Heart left ventricle (tissue), 16 donors: Measurements from ENCODE around the gene TCERG1. TPM values are rescaled to one million over a fixed set of nuclear protein-coding genes. Genes with fewer than 3 reads are reported as not detected.

Experiments used
- ATAC-seq, 4 donors: fragments of 200-7000 bp; cut with Tn5 transposase; one replicate each; pipeline ENCODE4 v1.9.1; 2020 to 2022; ENCODE audit warnings: moderate library complexity in 4 of 4, mild to moderate bottlenecking in 3 of 4, moderate number of reproducible peaks in 1 of 4
- DNase-seq, 5 donors: peaks; one replicate each; pipeline ENCODE4 v3.0.0-alpha.2; 2020
- H3K27ac ChIP-seq, 12 donors: fragments of 200-600 bp; sonication (generic) in 4 of 12; one replicate each; pipeline versions ENCODE4 v1.5.0 to v1.8.0; 2016 to 2022; ENCODE audit warnings: mild to moderate bottlenecking in 2 of 12
- H3K27me3 ChIP-seq, 9 donors: fragments of 200-600 bp; sonication (generic) in 2 of 9; one replicate each; pipeline versions ENCODE4 v1.5.1 to v1.8.0; 2016 to 2022; ENCODE audit warnings: mild to moderate bottlenecking in 3 of 9
- H3K36me3 ChIP-seq, 9 donors: fragments of 200-600 bp; sonication (generic) in 2 of 9; one replicate each; pipeline versions ENCODE4 v1.5.0 to v1.8.0; 2018 to 2022; ENCODE audit warnings: mild to moderate bottlenecking in 2 of 9
- H3K4me1 ChIP-seq, 12 donors: fragments of 200-600 bp; sonication (generic) in 4 of 12; one replicate each; pipeline versions ENCODE4 v1.5.0 to v1.8.0; 2016 to 2022; ENCODE audit warnings: mild to moderate bottlenecking in 3 of 12
- H3K4me3 ChIP-seq, 12 donors: fragments of 200-600 bp; sonication (generic) in 4 of 12; one replicate each; pipeline versions ENCODE4 v1.5.0 to v1.8.0; 2017 to 2022; ENCODE audit warnings: mild to moderate bottlenecking in 9 of 12, moderate library complexity in 4 of 12
- H3K9me3 ChIP-seq, 12 donors: fragments of 200-600 bp; sonication (generic) in 4 of 12; one replicate each; pipeline versions ENCODE4 v1.5.0 to v1.8.0; 2016 to 2022; ENCODE audit warnings: mild to moderate bottlenecking in 1 of 12
- CTCF ChIP-seq, 12 donors: fragments of 200-600 bp; sonication (generic) in 4 of 12; IDR thresholded peaks; one replicate each; pipeline versions ENCODE4 v1.5.0 to v1.8.0; 2018 to 2022; ENCODE audit warnings: antibody characterized with exemption in 12 of 12, mild to moderate bottlenecking in 5 of 12
- POLR2A ChIP-seq, 2 donors: fragments of 450-650 bp; IDR thresholded peaks; one replicate each; pipeline ENCODE4 v1.6.1; 2017; ENCODE audit warnings: antibody characterized with exemption in 2 of 2, mild to moderate bottlenecking in 2 of 2, moderate library complexity in 2 of 2
- WGBS, 4 donors: extraction: QIAGEN DNeasy Blood & Tissue Kit in 2 of 4; methylation state at CpG; one replicate each; pipeline versions ENCODE4 v1.1.5 to v1.1.7; 2013 to 2018; 5-methylcytosine and 5-hydroxymethylcytosine counted together
- intact Hi-C, 10 donors: fragments of 100-400 bp; cut with DNase I; formaldehyde crosslinking; loops; one replicate each; pipeline versions ENCODE4 v1.11.1 to v1.14.2; 2022
- polyA plus RNA-seq, 2 donors: library from polyadenylated mRNA; stranded (reverse); fragments of 200-250 nt; gene quantifications; one replicate each; pipeline ENCODE4 v1.2.3, GENCODE V29; 2013
- total RNA-seq, 9 donors: library from RNA; depleted of rRNA in 2 of 9; stranded (reverse); fragments of >200 nt in 2 of 9; fragmentation: NEBNext Ultra II Directional in 3 of 9; extraction: Animal tissue kit (Norgen Biotek cat#: 25700) in 3 of 9; gene quantifications; one replicate each; pipeline versions ENCODE4 v1.1.0 to v1.2.4, GENCODE V29; 2016 to 2023
- donor health status: ischemic (EF 13 %, LVEDD 7.1; RV severe dilation, severe dysfunction).
- donor health status: healthy with polysubstance abuse.
- donor health status: DM: no; HTN: yes; CAD: no.
- donor health status: DM: no; HTN: no; CAD: no.
- donor health status: ischemic (EF 25% LVEDD 6.9; RV normal size, moderate dysfunction).
- donor health status: ischemic (EF 25% LVEDD 5.7; RV mildly dilated, moderate dysfunction).
- donor health status: healthy.
- donor health status: DM: yes; HTN: yes; CAD: no.
- donor health status: ischemic (EF 35%, LVEDD 5.7; RV mildly dilated, moderate dysfunction).
- donor health status: nonischemic (EF 11% LVEDD 7.7; RV severe dilation, severe dysfunction).
- donor health status: DM: yes; HTN: yes; CAD: no.
- donor health status: PGD.
- donor health status: ischemic (EF 29% LVEDD 5.4; RV normal size, mild dysfunction).
- donor health status: nonischemic (EF 23%, LVEDD 6.1; RV moderate dilation, normal function).

Gene TCERG1
- total and polyA plus RNA-seq, 11 donors = 13.8 to 28.7 (median 21.6) TPM

- H3K27me3 ChIP-seq = no peaks in the 10 kb centered on the region
- ATAC-seq (no peak), DNase-seq (no peak)
- 77 to 82% (median 78%) methylated on average over 3 of the region's 3 CpGs for WGBS, 4 donors
- H3K4me3 ChIP-seq = no peak overlapping the region
- intact Hi-C loops = no loop called here
- peaks cover 0 to 45% (median 29%) of the 10 kb centered on the region in 12 donors for H3K4me1 ChIP-seq
- no peak overlapping the region for H3K27ac ChIP-seq
- no peaks in the 10 kb centered on the region for H3K9me3 ChIP-seq
- no peak for TF ChIP-seq CTCF (IDR thresholded peaks at IDR 0.05)
- no peak for TF ChIP-seq POLR2A (IDR thresholded peaks at IDR 0.05)
- peaks cover 0 to 5% (median 2%) of the 10 kb centered on the region in 9 donors for H3K36me3 ChIP-seq
Measured at GRCh38 chr5:146450002-146450401, 2.9 kb downstream of the TCERG1 start.

- no peak for ATAC-seq
- Histone ChIP-seq H3K4me1 (peaks cover 0 to 48% (median 29%) of the 10 kb centered on the region in 12 donors), H3K27ac (no peak overlapping the region), H3K36me3 (peaks cover 0 to 19% (median 16%) of the 10 kb centered on the region in 9 donors), H3K9me3 (no peaks in the 10 kb centered on the region), H3K27me3 (no peaks in the 10 kb centered on the region), H3K4me3 (no peak overlapping the region)
- DNase-seq = no peak
- intact Hi-C loops = no loop called here
- WGBS, 4 donors = 90 to 93% (median 92%) methylated on average over 6 of the region's 6 CpGs
- TF ChIP-seq POLR2A (IDR thresholded peaks at IDR 0.05) (no peak), CTCF (IDR thresholded peaks at IDR 0.05) (no peak)
Measured at GRCh38 chr5:146451411-146451810, 4.3 kb downstream of the TCERG1 start.

- WGBS, 4 donors = 52 to 78% (median 62%) methylated on average over 2 of the region's 2 CpGs
- H3K9me3 ChIP-seq = no peaks in the 10 kb centered on the region
- ATAC-seq (no peak), DNase-seq (no peak)
- no peak for TF ChIP-seq POLR2A (IDR thresholded peaks at IDR 0.05)
- no peak for TF ChIP-seq CTCF (IDR thresholded peaks at IDR 0.05)
- H3K4me1 ChIP-seq = peaks cover 0 to 15% (median 0%) of the 10 kb centered on the region in 12 donors
- intact Hi-C loops = no loop called here
- H3K27me3 ChIP-seq = no peaks in the 10 kb centered on the region
- H3K27ac ChIP-seq = no peak overlapping the region
- H3K36me3 ChIP-seq = peaks cover 0 to 76% (median 71%) of the 10 kb centered on the region in 9 donors
- no peak overlapping the region for H3K4me3 ChIP-seq
Measured at GRCh38 chr5:146457431-146457830, 10.3 kb downstream of the TCERG1 start.

GRCh38 chr5:146458894-146459293 is 11.8 kb downstream of the TCERG1 start:
- TF ChIP-seq CTCF (IDR thresholded peaks at IDR 0.05) (no peak), POLR2A (IDR thresholded peaks at IDR 0.05) (no peak)
- Histone ChIP-seq H3K9me3 (no peaks in the 10 kb centered on the region), H3K4me1 (peaks cover 0 to 4% (median 0%) of the 10 kb centered on the region in 12 donors), H3K36me3 (peaks cover 0 to 91% (median 85%) of the 10 kb centered on the region in 9 donors), H3K27ac (no peak overlapping the region), H3K4me3 (no peak overlapping the region), H3K27me3 (no peaks in the 10 kb centered on the region)
- DNase-seq (no peak), ATAC-seq (no peak)
- intact Hi-C loops = no loop called here
- WGBS, 4 donors = 91 to 98% (median 97%) methylated on average over 4 to 5 of the region's 5 CpGs
